GM10248 (cell line): Measurements from ENCODE around the gene BCKDHB.

Source experiments
- CTCF ChIA-PET: fragments of 300-600 bp; sonication (Branson Sonifier 250); formaldehyde crosslinking; extraction: SDS; loops from one replicate; lab custom pipeline; 2021; ENCODE audit warnings: antibody characterized with exemption; lab: Yijun Ruan, JAX
- POLR2A ChIA-PET: fragments of 350-650 bp; sonication (Branson Sonifier 250); formaldehyde crosslinking; extraction: SDS; loops from one replicate; lab custom pipeline; 2020; ENCODE audit warnings: antibody characterized with exemption; lab: Yijun Ruan, JAX
- DNase-seq: peaks from one replicate; pipeline ENCODE4 v3.0.0; 2012; ENCODE audit errors: extremely low spot score
- CTCF ChIP-seq: IDR thresholded peaks from 2 replicates; pipeline ENCODE4 v1.5.1; 2012; ENCODE audit warnings: mild to moderate bottlenecking, low read depth; ENCODE audit errors: extremely low read depth, missing control alignments, control extremely low read depth

The BCKDHB gene

GRCh38 chr6:80126657-80127345 is 20.3 kb downstream of the BCKDHB start:
- DNase-seq, result no peak
- ChIA-PET POLR2A (no interaction called here), CTCF (interaction anchor here (1.3 to 1.5 kb wide), 2 partner anchors 10 to 12 kb away, joined by 3 to 4 read pairs; no protein-coding TSS in a partner anchor)
- no peak for TF ChIP-seq CTCF

GRCh38 chr6:80129485-80129884 is 23.0 kb downstream of the BCKDHB start:
- no peak for TF ChIP-seq CTCF
- CTCF ChIA-PET, result no interaction called here
- POLR2A ChIA-PET, result no interaction called here
- no peak for DNase-seq

- TF ChIP-seq CTCF, result peak; percentile 22
- CTCF ChIA-PET, result interaction anchor here (1.1 kb wide), 1 partner anchor 17 kb away, joined by 4 read pairs; no protein-coding TSS in a partner anchor
- no peak for DNase-seq
- POLR2A ChIA-PET, result no interaction called here
Observed at GRCh38 chr6:80133020-80133419, 26.5 kb downstream of the BCKDHB start.

- DNase-seq, result no peak
- POLR2A ChIA-PET, result no interaction called here
- TF ChIP-seq CTCF, result no peak
- CTCF ChIA-PET, result interaction anchor here (1.1 kb wide), 1 partner anchor 18 kb away, joined by 4 read pairs; no protein-coding TSS in a partner anchor
Observed at GRCh38 chr6:80134065-80134464, 27.6 kb downstream of the BCKDHB start.

- DNase-seq, result no peak
- TF ChIP-seq CTCF, result no peak
- ChIA-PET POLR2A (no interaction called here), CTCF (no interaction called here)
Observed at GRCh38 chr6:80142586-80142985, 36.1 kb downstream of the BCKDHB start.

- no peak for DNase-seq
- CTCF ChIA-PET, result no interaction called here
- TF ChIP-seq CTCF, result no peak
- POLR2A ChIA-PET, result no interaction called here
Observed at GRCh38 chr6:80143419-80143937, 37.0 kb downstream of the BCKDHB start.
